ENCODE measurements around the gene SIPA1L3. TPM values are rescaled to one million over a fixed set of nuclear protein-coding genes. Genes with fewer than 3 reads are reported as not detected.
A peak's percentile ranks its signal among the peaks of the same experiment; 100 is the strongest.

The SIPA1L3 gene
- total RNA-seq, 1 experiment from 2014 or later: 125 TPM

DNA sequence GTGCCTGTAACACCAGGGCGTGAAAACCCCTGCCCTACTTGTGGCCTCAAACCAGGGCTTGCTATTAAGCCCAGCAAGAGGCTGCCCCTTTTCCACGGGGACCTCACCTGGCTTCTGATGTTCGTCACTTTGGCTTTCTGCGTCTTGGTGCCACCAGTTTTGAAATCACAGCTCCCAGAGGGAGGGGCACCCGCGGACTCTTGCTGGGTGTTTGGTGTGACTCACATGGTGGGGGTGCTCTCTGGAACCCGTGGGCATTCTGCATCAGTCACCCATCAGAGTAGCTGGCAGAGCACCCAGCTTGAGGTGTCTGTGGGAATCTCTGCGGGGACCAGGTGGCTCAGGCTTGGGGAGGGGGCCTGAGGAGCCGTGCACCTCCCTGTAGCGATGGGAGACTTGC, 19.2 kb downstream of the SIPA1L3 start:
- intact Hi-C loops (cut with micrococcal nuclease; ENCODE audit: unreplicated experiment): no loop called here
- Mint-ChIP-seq H3K27ac (ENCODE audit: unreplicated experiment) (peak overlapping the region; percentile 82), H3K27me3 (ENCODE audit: insufficient read depth, unreplicated experiment) (no peaks in the 10 kb centered on the region), H3K9me3 (ENCODE audit: unreplicated experiment) (no peaks in the 10 kb centered on the region), H3K36me3 (ENCODE audit: insufficient read depth, unreplicated experiment) (peaks cover 38% of the 10 kb centered on the region), H3K4me1 (ENCODE audit: low read depth, unreplicated experiment) (peaks cover 24% of the 10 kb centered on the region), H3K4me3 (ENCODE audit: unreplicated experiment) (no peak overlapping the region)
- ChIA-PET POLR2A (no interaction called here), CTCF (interaction anchor here (0.6 kb wide), 2 partner anchors 10 to 58 kb away, joined by 3 read pairs; no protein-coding TSS in a partner anchor)
- H3K4me3 ChIP-seq (ENCODE audit: low read depth, low read length): no peak overlapping the region
- H3K36me3 ChIP-seq (ENCODE audit: control insufficient read depth, insufficient read depth, low read length): no peaks in the 10 kb centered on the region; the same call in 1 of the 2 replicates
- H3K4me1 ChIP-seq: peaks cover 11% of the 10 kb centered on the region
- TF ChIP-seq, protein P1, sequence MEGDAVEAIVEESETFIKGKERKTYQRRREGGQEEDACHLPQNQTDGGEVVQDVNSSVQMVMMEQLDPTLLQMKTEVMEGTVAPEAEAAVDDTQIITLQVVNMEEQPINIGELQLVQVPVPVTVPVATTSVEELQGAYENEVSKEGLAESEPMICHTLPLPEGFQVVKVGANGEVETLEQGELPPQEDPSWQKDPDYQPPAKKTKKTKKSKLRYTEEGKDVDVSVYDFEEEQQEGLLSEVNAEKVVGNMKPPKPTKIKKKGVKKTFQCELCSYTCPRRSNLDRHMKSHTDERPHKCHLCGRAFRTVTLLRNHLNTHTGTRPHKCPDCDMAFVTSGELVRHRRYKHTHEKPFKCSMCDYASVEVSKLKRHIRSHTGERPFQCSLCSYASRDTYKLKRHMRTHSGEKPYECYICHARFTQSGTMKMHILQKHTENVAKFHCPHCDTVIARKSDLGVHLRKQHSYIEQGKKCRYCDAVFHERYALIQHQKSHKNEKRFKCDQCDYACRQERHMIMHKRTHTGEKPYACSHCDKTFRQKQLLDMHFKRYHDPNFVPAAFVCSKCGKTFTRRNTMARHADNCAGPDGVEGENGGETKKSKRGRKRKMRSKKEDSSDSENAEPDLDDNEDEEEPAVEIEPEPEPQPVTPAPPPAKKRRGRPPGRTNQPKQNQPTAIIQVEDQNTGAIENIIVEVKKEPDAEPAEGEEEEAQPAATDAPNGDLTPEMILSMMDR (IDR thresholded peaks at IDR 0.05; ENCODE audit: insufficient read depth in 1 of 2, low read depth in 1 of 2, low read length in 1 of 2, severe bottlenecking in 1 of 2, unreplicated experiment in 1 of 2): no peak
- no peak for DNase-seq
- BruUV-seq (replicated peaks): no TSS peak
- H3K27me3 ChIP-seq (replicated peaks; ENCODE audit: control insufficient read depth, insufficient read depth, low read length): no peaks in the 10 kb centered on the region
- no peaks in the 10 kb centered on the region for H3K9me3 ChIP-seq

DNA sequence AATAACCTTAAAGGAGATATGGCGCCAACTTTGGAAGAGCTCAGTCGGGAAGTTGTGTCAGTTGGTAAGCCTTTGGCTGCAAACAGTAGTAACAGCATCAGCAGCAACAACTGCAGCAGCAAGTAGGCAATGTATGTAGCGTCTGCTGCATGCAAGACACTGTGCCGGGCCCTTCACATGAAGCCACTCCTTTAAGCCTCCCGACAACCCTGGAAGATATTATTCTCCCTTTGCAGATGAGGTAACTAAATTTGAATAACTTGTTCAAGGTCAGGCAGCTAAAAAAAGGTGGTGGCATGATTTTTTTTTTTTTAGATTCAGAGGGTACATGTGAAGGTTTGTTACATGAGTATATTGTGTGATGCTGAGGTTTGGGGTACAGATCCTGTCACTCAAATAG, 19.7 kb downstream of the SIPA1L3 start:
- CTCF ChIA-PET: interaction anchor here (0.6 kb wide), 2 partner anchors 11 to 57 kb away, joined by 3 read pairs; no protein-coding TSS in a partner anchor
- POLR2A ChIA-PET: interaction anchor here (0.6 kb wide), 1 partner anchor 20 kb away, joined by 4 read pairs; the partner anchor contains the start of gene WDR87
- TF ChIP-seq, protein P1 (IDR thresholded peaks at IDR 0.05; ENCODE audit: insufficient read depth in 1 of 2, low read depth in 1 of 2, low read length in 1 of 2, severe bottlenecking in 1 of 2, unreplicated experiment in 1 of 2): no peak
- no peaks in the 10 kb centered on the region; the same call in 1 of the 2 replicates for H3K36me3 ChIP-seq (ENCODE audit: control insufficient read depth, insufficient read depth, low read length)
- H3K27me3 ChIP-seq (replicated peaks; ENCODE audit: control insufficient read depth, insufficient read depth, low read length): no peaks in the 10 kb centered on the region
- BruUV-seq (replicated peaks): no TSS peak
- Mint-ChIP-seq H3K36me3 (ENCODE audit: insufficient read depth, unreplicated experiment) (peaks cover 33% of the 10 kb centered on the region), H3K27ac (ENCODE audit: unreplicated experiment) (peak overlapping the region; percentile 82), H3K9me3 (ENCODE audit: unreplicated experiment) (no peaks in the 10 kb centered on the region), H3K4me1 (ENCODE audit: low read depth, unreplicated experiment) (peaks cover 19% of the 10 kb centered on the region), H3K27me3 (ENCODE audit: insufficient read depth, unreplicated experiment) (no peaks in the 10 kb centered on the region), H3K4me3 (ENCODE audit: unreplicated experiment) (no peak overlapping the region)
- intact Hi-C loops (cut with micrococcal nuclease; ENCODE audit: unreplicated experiment): no loop called here
- no peak for DNase-seq
- no peak overlapping the region for H3K4me3 ChIP-seq (ENCODE audit: low read depth, low read length)
- H3K9me3 ChIP-seq: no peaks in the 10 kb centered on the region
- peaks cover 16% of the 10 kb centered on the region for H3K4me1 ChIP-seq

- CTCF ChIA-PET: no interaction called here
- Mint-ChIP-seq H3K36me3 (ENCODE audit: insufficient read depth, unreplicated experiment) (peaks cover 42% of the 10 kb centered on the region), H3K27ac (ENCODE audit: unreplicated experiment) (peak overlapping the region; percentile 75)
Measured at GRCh38 chr19:37928527-37929286, 21.7 kb downstream of the SIPA1L3 start.

More at GRCh38 chr19:37928527-37929286, 21.7 kb downstream of the SIPA1L3 start:
- H3K27me3 ChIP-seq (replicated peaks; ENCODE audit: control insufficient read depth, insufficient read depth, low read length): no peaks in the 10 kb centered on the region
- intact Hi-C loops (cut with micrococcal nuclease; ENCODE audit: unreplicated experiment): no loop called here
- TF ChIP-seq, protein P1 (IDR thresholded peaks at IDR 0.05; ENCODE audit: insufficient read depth in 1 of 2, low read depth in 1 of 2, low read length in 1 of 2, severe bottlenecking in 1 of 2, unreplicated experiment in 1 of 2): no peak
- peaks cover 22% of the 10 kb centered on the region for H3K4me1 ChIP-seq
- H3K36me3 ChIP-seq (ENCODE audit: control insufficient read depth, insufficient read depth, low read length): no peaks in the 10 kb centered on the region; the same call in 1 of the 2 replicates
- no peak overlapping the region for H3K4me3 ChIP-seq (ENCODE audit: low read depth, low read length)
- Mint-ChIP-seq H3K9me3 (ENCODE audit: unreplicated experiment) (no peaks in the 10 kb centered on the region), H3K4me3 (ENCODE audit: unreplicated experiment) (no peak overlapping the region), H3K27me3 (ENCODE audit: insufficient read depth, unreplicated experiment) (no peaks in the 10 kb centered on the region), H3K4me1 (ENCODE audit: low read depth, unreplicated experiment) (peaks cover 22% of the 10 kb centered on the region)
- no TSS peak for BruUV-seq (replicated peaks)
- H3K9me3 ChIP-seq: no peaks in the 10 kb centered on the region
- peak in 1 of 2 experiments; percentile 25 for DNase-seq
- POLR2A ChIA-PET: no interaction called here
